ENCODE data around the gene KIF6.
A peak's percentile ranks its signal among the peaks of the same experiment; 100 is the strongest.

Gene KIF6

DNA sequence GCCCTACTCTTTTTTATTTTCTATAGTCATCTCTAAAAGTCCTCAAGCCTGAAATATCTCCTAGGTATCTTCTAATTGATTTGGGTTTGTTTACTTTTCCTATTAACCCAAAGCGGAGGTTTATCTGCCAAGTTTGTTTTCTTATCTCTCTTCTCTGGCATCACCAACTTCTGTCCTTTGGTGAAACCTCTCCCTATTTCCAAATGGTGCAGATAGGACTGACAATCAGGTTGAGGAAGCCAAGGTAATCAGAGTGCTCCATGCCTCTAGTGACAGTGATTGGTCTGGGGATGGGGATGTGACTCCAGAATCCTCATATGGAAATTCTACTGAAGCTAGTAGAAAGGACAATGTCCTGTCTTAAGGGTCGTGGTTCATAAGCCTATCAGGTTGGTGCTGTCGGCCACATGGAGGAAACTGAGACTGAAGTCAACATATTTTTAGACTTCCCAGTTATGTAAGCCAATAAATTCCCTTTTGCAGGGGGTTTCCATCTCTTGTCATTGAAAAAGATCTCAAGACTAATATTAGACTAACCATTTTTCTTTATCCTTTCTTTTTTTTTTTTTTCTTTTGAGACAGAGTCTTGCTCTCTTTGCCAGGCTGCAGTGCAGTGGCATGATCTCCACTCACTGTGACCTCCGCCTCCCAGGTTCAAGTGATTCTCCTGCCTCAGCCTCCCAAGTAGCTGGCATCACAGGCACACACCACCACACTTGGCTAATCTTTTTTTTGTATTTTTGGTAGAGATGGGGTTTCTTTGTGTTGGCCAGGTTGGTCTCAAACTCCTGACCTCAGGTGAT lies 28.0 kb downstream of the KIF6 start:
- no peak overlapping the region for H3K4me3 ChIP-seq (ENCODE audit: low read depth, low read length)
- TF ChIP-seq, protein P1, sequence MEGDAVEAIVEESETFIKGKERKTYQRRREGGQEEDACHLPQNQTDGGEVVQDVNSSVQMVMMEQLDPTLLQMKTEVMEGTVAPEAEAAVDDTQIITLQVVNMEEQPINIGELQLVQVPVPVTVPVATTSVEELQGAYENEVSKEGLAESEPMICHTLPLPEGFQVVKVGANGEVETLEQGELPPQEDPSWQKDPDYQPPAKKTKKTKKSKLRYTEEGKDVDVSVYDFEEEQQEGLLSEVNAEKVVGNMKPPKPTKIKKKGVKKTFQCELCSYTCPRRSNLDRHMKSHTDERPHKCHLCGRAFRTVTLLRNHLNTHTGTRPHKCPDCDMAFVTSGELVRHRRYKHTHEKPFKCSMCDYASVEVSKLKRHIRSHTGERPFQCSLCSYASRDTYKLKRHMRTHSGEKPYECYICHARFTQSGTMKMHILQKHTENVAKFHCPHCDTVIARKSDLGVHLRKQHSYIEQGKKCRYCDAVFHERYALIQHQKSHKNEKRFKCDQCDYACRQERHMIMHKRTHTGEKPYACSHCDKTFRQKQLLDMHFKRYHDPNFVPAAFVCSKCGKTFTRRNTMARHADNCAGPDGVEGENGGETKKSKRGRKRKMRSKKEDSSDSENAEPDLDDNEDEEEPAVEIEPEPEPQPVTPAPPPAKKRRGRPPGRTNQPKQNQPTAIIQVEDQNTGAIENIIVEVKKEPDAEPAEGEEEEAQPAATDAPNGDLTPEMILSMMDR (IDR thresholded peaks at IDR 0.05; ENCODE audit: insufficient read depth, low read depth, low read length, missing control alignments) = no peak
- DNase-seq (ENCODE audit: low read depth) = peak; percentile 58

DNA sequence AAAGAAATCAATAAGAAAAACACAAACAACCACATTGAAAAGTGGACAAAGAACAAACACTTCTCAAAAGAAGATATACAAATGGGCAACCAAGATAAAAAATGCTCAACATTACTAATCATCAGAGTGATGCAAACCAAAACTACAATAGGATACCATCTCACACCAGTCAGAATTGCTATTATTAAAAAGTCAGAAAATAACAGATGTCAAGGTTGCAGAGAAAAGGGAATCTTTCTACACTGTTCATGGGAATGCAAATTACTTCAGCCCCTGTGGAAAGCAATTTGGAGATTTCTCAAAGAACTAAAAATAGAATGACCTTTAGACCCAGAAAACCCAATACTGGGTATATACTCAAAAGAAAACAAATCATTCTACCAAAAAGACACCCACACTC lies 29.8 kb downstream of the KIF6 start:
- H3K4me3 ChIP-seq (ENCODE audit: low read depth, low read length) = no peak overlapping the region
- TF ChIP-seq, protein P1 (IDR thresholded peaks at IDR 0.05; ENCODE audit: insufficient read depth, low read depth, low read length, missing control alignments) = no peak
- peak; percentile 3 for DNase-seq (ENCODE audit: low read depth)

DNA sequence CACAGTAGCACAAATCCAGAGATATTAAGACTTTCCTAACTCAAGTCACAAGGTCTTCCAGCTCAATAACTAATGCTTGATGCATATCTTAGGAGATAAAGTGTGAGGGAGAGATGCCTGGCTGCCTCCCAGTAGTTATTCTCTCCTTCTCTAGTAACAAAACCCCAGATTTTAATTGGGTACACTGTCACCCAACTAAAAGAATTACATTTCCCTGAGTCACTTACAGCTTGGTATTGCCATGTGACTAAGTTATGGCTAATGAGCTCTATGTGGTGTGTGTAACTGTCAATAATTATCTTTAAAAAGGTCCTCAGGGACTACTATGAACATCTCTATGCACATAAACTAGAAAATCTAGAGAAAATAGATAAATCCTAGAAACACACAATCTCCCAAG lies 32.0 kb downstream of the KIF6 start:
- TF ChIP-seq, protein P1 (IDR thresholded peaks at IDR 0.05; ENCODE audit: insufficient read depth, low read depth, low read length, missing control alignments) = no peak

DNA sequence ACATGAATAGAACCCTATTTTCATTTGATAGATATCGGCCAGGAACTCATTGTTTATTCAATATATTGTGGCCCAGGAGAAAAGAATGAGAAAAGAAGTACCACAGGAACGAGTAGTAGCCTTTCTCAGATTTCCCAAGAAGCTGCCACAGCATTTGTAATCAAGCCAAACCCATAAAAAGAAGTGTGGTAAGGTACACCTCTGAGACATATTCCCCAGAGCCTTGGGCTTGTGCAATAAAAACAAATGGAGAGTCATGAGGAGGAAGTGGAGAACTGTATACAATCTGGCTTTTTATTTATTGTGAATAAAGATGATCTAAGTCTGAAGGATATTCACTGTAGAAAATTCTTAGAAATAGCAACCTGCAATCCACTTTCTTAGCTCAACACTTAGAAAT lies 36.7 kb downstream of the KIF6 start:
- TF ChIP-seq, protein P1 (IDR thresholded peaks at IDR 0.05; ENCODE audit: insufficient read depth, low read depth, low read length, missing control alignments) = no peak
- no peak for DNase-seq (ENCODE audit: low read depth)
- no peak overlapping the region for H3K4me3 ChIP-seq (ENCODE audit: low read depth, low read length)

More for the DNA sequence above, 32.0 kb downstream of the KIF6 start:
- H3K4me3 ChIP-seq (ENCODE audit: low read depth, low read length) = no peak overlapping the region
- DNase-seq (ENCODE audit: low read depth) = no peak

DNA sequence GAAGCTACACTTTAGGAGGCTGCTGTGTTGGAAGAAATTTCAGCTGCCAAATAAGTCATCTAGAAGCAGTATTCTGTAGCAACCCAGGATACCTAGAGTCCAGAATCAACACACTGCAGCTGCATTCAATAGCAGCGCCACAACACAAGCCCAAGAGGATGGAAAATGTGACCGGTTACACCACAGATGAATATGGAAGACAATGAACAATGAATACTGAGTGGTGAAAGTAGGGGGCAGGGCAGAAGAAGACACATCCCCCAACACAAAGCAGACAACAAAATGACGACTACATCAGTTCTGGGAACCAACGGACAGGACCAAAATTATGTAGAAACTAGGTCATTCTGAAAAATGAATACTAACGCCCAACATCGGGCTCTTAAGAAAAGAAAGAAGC lies 38.2 kb downstream of the KIF6 start:
- H3K4me3 ChIP-seq (ENCODE audit: low read depth, low read length) = no peak overlapping the region
- TF ChIP-seq, protein P1 (IDR thresholded peaks at IDR 0.05; ENCODE audit: insufficient read depth, low read depth, low read length, missing control alignments) = no peak
- DNase-seq (ENCODE audit: low read depth) = no peak

DNA sequence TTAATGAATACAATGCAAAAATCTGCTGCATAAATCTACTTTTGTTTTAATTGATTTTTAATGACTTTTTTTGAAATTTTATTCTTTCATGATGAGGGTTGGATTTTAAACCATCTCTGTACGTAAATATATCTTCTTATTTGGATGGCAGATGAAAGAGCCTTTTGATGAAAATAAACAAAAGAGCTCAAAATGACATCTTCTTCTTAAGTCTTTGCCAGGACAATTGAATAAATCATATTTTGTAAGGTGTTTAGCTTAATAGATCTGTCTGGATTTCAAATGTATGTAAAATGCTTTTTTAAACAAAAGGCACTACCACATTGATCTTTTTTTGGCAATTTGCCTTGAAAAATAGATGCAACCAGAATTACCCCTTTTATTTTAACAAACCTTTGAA lies 39.3 kb downstream of the KIF6 start:
- TF ChIP-seq, protein P1 (IDR thresholded peaks at IDR 0.05; ENCODE audit: insufficient read depth, low read depth, low read length, missing control alignments) = no peak
- no peak for DNase-seq (ENCODE audit: low read depth)
- no peak overlapping the region for H3K4me3 ChIP-seq (ENCODE audit: low read depth, low read length)

DNA sequence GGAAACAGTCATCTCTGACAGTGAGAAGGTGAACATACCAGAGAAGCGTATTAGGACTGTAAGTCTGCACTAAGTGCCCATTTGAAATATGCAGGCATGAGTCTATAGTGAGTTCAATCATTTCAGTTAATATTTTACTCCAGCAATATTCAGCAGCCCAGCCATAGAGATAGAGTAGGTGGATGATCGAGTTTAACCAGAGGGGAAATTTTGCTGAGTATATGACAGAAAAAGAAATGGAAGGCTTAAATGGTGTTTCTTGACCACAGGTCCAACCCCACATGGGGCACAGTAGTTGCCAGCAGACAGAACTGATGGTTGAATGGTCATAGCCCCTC lies 39.8 kb downstream of the KIF6 start:
- TF ChIP-seq, protein P1 (IDR thresholded peaks at IDR 0.05; ENCODE audit: insufficient read depth, low read depth, low read length, missing control alignments) = no peak
- H3K4me3 ChIP-seq (ENCODE audit: low read depth, low read length) = no peak overlapping the region
- no peak for DNase-seq (ENCODE audit: low read depth)
